Loucy (cell line): ENCODE data around the gene GCFC2.

Source experiments
- CTCF ChIP-seq: fragments of 200-600 bp; sonication (generic); conservative IDR thresholded peaks from 2 replicates; pipeline ENCODE4 v1.5.1; 2014; ENCODE audit warnings: mild to moderate bottlenecking, antibody characterized with exemption, low read length
- EZH2phosphoT487 ChIP-seq: fragments of 200-600 bp; IDR thresholded peaks from 2 replicates; pipeline ENCODE4 v1.6.1; 2018; ENCODE audit warnings: antibody characterized with exemption, mild to moderate bottlenecking, moderate library complexity, borderline replicate concordance

- TF ChIP-seq CTCF (no peak), EZH2phosphoT487 (no peak)
Observed at GRCh38 chr2:75720525-75720924, 9.8 kb upstream of the GCFC2 start.
